Measurements from ENCODE around the gene G3BP1.
"Not testable (repeated sequence)": the region's sequence is repeated elsewhere in the genome, so short reads cannot be mapped to it uniquely, and the experiment has no call there.

Gene G3BP1

DNA sequence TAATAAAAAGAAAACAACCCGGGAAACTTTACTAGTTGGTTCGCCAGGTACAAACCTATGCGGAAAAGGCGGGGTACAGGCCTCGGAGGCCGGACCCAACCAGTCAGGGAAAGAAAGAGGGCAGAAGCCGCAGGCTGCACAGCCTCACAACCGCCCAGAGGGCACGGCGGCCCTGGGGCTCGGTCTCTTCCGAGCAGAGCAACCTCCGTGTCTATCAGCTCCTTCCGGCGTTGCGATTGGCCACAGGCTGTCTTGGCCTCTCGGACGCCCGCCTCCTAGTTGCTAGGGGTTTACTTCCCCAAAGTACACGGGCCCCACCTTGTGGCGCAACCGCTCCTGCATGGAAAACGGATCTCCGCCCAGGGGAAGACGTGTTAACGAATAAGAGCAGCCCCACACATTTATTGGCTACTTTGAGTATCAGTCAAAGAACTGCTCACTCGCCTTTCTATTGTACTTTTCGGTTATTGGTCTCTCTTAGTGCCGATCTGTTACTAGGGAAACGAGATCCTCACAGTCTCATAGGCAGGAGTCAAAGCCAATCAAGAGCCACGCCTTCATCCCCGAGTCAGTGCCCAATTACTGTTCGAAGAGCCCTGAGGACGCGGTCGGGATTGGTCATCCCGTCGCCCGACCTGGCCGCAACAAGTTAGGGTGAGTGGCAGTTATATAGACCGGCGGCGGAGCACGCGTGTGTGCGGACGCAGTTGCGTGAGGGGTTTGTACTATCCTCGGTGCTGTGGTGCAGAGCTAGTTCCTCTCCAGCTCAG, at the start of gene G3BP1:
TSS of gene G3BP1 (plus strand) at position 696 of the 770 bp plus-strand sequence. CDS start 14,667 bp downstream, outside the sequence.
- DNase-seq = peak; percentile 100

DNA sequence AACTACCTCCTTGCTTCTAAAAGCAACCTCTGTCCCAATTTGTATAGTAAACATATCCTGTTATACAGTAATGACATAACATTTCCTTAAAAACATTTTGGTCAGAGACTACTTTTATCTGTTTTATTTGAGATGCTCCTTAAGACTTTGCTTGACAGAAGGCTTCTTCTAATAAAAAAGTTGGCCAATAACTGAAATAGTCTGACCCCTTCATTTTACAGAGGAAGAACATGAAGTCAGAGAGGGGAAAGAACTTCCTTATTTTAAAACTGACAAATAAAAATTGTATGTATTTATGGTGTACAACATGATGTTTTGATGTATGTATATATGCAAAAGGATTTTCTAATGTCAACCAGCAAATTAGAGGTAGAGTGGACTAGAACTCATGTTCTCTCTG, 49.2 kb upstream of the G3BP1 start:
- no peak for DNase-seq

DNA sequence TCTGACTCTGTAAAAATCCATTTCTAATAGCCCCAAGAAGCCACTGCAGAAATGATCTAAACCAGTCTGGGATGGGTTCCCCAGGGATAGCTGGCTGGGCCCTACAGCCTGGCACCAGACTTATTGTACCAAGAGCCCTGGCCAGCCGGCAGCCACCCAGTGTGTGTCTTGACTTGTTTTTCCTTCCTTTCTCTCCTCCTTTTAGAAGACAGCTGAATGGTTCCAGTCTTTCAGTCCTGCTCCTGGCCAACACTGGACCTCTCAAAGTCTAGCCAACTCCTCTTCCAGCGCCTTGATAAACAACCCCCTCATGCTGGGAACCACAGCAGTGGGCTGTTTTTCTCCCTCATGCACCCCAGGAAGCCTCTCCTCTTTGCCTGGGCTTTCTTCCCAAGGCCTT, 47.4 kb upstream of the G3BP1 start:
- DNase-seq = no peak

DNA sequence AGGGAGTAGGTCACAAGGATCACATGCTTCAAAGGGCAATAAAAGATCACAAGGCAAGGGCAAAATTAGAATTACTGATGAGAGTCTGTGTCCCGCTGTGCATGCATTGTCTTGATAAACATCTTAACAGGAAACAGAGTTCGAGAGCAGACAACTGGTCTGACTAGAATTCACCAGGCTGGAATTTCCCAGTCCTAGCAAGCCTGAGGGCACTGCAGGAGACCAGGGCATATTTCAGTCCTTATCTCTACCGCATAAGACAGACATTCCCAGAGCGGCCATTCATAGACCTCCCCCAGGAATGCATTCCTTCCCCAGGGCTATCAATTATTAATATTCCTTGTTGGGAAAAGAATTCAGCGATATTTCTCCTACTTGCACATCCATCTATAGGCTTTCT, 42.2 kb upstream of the G3BP1 start:
- not testable (repeated sequence) for DNase-seq

DNA sequence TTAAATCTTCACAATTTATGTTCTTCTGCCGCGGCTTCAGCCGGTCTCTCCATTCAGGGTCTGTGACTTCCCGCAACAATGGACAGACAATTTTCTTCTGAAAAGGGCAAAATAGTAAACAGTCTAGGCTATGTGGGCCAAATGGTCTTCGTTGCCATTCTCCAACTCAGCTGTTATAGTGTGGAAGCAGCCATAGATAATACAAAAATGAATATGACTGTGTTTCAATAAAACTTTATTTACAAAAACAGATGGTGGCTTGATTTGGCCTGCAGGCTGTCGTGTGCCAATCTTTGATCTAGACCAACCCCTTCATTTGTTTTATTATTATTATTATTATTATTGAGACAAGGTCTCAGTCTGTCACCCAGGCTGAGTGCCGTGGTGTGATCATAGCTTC, 41.4 kb upstream of the G3BP1 start:
- DNase-seq = no peak

DNA sequence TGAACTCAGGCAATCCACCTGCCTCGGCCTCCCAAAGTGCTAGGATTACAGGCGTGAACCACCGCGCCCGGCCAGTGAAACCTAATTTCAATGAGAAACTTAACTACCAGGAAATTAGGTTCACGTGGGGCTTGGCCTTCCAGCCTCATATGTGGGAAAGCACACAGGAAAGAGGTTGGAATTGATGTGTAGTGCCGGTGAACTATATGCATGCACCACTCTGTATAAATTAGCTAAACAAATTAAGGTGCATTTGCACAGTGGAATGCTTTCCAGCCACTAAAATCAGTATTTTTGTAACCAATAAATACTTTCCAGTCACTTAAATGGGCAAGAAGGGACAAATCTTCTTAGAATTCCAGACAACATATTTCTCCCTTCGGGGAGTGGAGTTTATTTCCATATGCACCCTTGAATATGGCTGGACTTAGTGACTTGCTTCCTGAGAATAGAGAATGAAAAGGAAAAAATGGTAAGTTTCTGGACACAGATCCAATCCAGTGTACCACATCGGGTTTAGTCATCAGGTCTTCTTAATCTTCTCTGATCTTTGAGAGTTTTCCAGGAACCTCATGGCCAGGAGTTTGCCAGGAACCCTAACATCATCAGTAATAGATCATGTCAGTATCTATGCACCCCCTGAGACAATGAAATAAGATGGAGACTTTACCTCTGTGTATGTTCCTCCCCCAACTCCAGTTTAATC, 38.2 kb upstream of the G3BP1 start:
- peak in 1 of 2 experiments; percentile 16 for DNase-seq

DNA sequence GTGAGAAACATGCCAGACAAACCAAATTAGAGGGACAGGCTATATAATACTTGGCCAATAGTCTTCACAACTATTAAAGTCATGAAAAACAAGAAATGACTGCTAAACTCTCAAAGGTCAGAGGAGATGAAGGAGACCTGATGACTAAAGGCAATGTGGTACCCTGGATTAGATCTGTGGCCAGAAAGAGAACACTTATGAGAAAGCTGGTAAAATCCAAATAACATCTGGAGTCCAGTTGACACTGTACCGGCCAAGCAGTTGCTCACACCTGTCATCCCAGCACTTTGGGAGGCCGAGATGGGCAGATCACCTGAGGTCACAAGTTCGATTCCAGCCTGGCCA, 37.7 kb upstream of the G3BP1 start:
- no peak for DNase-seq

DNA sequence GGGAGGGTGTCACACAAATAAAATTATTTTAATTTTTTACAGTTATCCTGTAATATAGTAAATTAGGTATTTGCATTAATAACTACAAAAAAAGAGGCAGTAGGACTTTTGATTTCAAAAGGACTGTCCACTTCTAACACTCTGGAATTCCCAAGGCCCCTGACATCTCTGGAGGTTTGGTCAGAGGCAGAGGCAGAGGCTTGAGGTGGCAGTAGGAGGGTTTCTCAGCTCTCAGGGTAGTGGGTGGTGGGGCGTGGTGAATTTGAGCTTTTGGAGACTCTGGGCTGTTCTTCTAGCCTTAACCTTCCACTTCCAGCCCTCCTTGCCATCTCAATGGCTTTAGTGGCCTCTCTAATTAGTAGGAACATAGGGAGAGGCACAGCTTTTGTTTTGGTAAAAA, 36.1 kb upstream of the G3BP1 start:
- DNase-seq = no peak

DNA sequence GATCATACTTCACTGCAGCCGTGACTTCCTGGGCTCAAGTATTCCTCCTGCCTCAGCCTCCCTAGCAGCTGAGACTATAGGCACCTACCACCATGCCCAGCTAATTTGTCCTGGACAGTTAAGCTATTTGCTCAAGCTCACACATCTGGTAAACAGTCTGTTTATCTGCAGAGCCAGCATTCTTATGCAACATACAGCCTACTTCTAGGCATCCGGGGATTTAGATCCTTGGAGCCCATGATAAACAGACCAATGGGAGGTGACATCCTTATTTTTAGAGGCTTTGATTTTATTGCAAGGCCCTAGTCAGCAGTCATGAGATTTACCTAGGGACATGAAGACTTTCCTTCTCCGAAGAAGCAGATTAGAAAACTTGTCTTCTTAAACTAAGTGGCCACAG, 34.3 kb upstream of the G3BP1 start:
- DNase-seq = no peak

DNA sequence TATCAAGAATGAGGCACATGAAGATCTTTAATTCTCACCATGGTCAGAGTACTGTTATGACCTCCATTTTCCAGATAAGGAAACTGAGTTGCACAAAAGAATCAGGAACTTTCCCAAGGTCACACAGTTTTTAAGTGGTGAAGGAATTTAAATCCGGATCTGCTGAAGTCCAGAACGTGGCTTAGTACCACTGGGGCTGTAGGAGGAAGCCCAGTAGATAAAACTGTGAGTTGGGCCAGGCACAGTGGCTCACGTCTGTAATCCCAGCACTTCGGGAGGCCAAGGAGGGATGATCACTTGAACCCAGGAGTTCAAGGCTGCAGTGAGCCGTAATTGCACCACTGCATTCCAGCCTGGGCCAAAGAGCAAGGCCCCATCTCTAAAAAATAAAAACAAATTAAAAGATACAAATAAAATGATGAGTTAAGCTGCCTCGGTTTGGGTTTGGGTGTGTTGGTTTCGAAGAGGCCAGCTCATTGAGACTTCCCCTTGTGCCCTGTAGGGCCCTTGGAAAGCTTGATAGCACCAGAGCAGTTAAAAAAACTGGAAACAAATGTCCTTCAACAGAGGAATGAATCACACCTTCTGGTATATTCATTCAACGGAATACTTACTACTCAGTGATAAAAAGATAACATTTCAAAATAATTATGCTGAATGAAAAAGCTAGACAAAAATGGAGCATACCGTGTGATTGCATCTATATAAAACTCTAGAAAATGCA, 33.5 kb upstream of the G3BP1 start:
- no peak for DNase-seq

DNA sequence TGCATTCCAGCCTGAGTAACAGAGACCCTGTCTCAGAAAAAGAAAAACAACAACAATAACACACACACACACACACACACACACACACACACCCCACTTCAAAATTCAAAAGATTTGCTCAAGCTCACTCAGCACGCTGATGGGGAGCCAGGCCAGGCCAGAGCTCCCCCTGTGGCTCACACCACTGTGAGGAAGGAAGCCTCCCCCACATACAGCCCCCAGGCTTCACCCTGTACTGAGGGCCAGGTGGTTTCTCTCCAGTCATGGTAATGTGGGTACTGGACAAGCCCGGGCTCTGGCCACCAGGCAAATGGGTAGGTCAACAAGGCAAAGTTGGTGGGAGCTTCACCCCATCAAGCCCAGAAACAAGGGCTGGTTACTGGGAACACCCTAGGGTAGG, 32.4 kb upstream of the G3BP1 start:
- DNase-seq = no peak

DNA sequence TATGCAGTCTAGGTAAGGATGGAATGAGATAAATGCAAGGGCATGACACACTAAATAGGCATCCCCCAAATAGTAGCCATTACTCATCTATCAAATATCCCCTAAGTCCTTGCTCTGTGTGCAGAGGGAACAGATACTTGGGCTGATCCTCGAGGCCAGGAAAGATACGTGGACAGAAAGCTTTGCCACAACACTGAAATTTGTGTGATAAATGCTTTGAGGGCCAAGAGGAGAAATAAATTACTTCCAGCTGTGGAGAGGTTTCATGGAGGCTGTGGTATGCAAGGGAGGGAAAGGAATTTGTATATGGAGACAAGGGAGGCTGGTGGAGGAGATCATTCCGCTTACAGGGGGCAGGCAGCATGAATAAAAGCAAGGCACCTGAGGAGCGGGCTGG, 31.8 kb upstream of the G3BP1 start:
- DNase-seq = no peak

DNA sequence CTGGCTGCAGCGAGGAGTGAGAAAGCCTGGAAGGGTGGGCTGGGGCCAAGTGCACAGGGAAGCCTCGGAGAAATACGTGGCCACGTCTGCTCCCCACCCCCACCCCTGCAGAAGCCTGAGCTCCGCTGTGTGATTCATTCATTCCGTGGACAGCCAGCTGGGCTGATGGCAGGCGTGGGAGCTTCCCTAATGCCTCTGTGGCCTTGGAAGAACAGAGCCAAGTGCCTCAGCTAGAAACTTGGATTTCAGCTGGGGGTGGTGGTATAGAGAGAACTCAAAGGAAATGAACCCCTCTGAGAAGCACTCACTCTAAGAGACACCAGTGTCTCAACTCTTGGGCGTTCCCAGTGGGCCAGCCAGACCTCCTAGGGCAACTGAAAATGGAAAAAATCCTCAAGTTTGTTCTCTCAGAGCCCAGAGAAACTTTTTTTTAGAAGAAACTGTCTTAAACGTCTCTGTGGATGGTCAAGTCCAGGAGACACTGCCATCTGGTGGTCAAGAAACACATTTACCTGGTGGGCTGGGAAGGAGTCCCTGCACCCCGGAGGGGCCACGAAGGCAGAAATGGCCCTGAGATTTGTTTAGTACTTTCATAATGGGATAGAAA, 31.3 kb upstream of the G3BP1 start:
- DNase-seq = peak in 1 of 2 experiments; percentile 45

DNA sequence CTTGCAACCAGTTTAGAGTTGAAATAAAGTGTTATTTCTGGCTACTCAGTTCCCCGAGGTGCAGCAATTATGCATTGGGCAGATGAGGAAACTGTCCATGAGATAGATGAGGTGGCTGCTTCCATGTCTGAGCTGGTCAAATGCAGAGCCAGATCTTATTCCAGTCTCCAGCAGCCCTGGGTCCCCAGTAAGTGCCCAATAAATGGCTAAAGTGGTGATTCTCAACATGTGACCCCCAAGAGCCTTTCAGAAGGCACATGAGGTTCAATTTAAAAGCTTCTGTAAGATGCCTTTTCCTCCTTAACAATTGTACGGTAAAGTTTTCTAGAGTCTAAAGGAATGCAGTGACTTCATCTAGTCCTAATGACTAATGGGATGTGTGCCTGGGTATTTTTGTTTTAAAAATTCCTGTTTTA, 30.8 kb upstream of the G3BP1 start:
- no peak for DNase-seq

DNA sequence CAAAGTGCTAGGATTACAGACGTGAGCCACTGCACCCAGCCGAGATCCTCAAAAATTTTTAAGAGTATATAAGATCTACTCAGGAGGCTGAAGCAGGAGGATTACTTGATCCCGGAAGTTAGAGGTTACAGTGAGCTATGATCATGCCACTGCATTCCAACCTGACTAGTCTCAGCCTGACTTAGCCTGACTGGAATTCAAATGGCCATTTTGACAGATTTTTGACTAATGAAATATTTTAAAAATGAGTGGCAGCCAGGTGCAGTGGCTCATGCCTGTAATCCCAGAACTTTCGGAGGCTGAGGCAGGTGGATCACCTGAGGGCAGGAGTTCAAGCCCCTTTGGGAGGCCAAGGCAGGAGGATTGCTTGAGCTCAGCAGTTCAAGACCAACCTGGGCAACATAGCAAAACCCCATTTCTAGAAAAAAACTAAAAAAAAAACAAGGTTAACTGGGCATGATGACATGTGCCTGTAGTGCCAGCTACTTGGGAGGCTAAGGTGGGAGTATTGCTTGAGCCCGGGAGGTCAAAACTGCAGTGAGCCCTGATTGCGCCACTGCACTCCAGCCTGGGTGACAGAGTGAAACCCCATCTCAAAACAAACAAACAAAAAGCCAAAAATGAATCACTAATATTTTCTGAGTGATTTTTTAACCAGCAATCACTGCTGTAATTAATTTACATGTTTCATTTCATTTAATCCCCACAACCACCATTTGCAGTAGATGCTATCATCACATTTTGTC, 29.9 kb upstream of the G3BP1 start:
- no peak for DNase-seq

DNA sequence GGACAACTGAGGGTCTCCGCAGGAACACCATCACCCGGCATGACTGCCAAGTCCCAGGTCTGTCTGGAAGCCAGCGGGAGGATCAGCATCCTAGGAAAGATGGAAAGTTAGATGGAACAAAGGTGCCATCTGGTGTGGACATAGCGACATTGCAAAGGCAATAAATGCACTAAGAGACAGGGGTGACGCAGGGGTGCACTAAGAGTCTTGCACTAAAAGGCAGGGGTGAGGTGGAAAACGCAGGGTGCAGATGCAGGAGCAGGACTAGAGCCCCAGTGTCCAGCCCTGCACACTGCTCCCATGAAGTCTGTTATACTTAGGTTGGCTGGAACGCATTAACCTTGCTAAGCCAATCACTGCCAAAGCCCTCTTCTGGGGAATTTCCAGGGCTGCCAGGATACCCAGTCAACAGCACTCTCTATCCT, 28.9 kb upstream of the G3BP1 start:
- peak in 1 of 2 experiments; percentile 66 for DNase-seq

DNA sequence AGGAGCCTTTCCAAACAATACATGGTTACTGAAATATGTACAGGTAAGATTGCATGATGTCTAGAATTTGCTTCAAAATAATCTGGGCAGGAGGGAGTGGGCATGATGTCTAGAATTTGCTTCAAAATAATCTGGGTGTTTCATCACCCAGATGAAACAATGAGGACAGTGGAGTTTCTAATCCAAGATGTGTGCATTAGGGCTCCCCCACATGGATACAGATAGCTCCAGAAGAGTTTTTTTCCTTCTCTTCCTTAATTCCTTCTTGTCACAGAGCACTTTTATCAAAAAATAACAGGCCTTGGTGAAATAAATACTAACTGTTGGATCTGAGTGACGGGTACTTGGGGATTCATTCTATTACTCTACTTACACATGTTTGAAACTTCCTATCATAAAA, 28.2 kb upstream of the G3BP1 start:
- DNase-seq = no peak

DNA sequence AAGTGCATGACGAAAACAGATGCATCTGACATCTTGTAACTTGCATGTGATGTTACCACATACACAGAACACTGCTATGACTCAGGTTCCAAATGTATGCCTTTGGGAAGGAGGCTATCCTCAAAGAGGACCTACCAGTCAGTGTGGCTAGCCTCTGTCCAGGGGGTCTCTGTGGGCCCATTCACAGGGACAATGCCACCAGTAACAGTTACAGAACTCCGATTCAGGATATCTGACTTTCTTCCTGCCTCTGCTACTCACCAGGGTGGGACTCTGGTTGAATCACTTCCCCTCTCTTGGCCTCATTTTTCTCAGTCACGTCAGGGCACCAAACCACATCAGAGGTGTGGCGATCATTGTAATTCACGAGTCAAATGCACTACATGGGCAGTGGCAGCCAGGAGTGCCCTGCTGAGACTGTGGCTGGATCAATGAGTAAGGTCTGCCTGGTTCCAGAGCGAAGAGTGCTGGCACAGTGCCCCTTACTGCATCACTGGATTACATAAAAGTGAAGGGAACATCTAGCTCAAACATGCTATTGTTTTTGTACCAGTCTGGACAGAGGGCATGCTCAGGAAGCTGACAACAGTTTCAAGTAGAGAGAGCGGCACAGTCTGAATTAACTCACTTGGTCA, 26.6 kb upstream of the G3BP1 start:
- no peak for DNase-seq

DNA sequence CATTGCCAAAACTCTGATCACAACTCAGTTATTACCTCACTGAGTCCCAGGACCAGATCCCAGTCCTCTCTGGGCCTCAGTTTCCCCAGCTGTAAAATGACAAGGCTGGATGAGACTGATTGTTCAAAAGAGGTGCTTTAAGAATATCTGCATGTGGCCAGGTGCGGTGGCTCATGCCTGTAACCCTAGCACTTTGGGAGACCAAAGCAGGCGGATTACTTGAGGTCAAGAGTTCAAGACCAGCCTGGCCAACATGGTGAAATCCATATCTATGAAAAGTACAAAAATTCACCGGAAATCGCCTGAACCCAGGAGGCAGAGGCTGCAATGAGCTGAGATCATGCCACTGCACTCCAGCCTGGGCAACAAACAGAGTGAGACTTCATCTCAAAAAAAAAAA, 21.6 kb upstream of the G3BP1 start:
- no peak for DNase-seq

DNA sequence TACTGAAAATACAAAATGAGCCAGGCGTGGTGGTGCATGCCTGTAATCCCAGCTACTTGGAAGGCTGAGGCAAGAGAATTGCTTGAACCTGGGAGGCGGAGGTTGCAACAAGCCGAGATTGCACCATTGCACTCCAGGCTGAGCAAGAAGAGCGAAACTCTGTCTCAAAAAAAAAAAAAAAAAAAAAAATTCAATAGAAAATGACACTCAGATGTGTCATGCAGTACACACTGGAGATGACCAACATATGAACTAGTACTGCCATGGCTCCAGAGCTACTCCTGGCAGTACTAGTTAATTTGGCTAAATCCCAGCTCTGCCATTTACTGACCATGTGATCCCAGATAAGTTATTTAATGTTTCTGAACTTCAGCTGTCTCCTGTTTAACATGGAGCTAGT, 20.7 kb upstream of the G3BP1 start:
- no peak for DNase-seq

DNA sequence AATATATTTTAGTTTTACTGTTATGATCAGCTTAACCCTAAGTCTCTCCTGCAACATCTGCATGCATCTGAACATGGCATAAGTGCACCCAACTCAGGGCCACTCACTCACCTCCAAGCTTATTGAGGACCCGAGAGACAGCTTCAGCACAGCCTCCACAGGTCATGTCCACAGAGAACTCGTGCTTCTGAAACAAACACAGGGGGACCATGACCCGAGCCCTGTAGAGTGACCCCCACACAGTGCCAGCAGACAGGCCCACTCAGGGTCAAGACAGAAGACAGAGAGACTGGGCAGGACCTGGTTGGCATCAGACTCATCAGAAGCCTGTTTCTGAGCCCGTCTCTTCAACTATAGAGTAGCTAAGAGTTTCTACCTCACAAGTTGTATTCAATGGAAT, 20.2 kb upstream of the G3BP1 start:
- no peak for DNase-seq

DNA sequence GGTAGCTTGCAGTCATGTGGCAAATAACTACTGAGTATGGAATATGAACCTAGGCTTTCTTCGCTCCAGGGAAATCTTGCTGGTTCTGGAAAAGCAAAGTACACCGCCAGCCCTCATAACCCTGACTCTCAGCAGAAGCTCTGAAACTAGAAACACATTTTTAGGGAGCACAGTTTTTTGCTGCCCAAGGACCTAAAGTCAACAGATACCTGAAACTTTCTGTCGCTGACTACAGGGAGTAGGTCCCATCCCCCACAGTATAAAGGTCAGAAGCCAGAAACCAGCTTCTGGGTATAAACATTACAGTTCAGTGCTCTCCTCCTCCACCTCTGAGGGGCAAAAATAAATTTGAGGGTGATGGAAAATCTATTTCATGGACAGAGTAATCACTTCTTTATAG, 16.4 kb upstream of the G3BP1 start:
- DNase-seq = no peak
